Hematopoietic multipotent progenitor cell treated with erythropoietin and hydrocortisone succinate and interleukin-3 and kit ligand, for 4 days (in vitro differentiated cells): ENCODE data around the gene CHAC1.

Experiments used
- DNase-seq: peaks from one replicate; pipeline ENCODE4 v3.0.0-alpha.2; 2015

CHAC1 gene

GRCh38 chr15:40990789-40991188, 37.5 kb downstream of the CHAC1 start:
- DNase-seq = no peak

- DNase-seq = no peak
Observed at GRCh38 chr15:40991355-40991754, 38.1 kb downstream of the CHAC1 start.

DNA sequence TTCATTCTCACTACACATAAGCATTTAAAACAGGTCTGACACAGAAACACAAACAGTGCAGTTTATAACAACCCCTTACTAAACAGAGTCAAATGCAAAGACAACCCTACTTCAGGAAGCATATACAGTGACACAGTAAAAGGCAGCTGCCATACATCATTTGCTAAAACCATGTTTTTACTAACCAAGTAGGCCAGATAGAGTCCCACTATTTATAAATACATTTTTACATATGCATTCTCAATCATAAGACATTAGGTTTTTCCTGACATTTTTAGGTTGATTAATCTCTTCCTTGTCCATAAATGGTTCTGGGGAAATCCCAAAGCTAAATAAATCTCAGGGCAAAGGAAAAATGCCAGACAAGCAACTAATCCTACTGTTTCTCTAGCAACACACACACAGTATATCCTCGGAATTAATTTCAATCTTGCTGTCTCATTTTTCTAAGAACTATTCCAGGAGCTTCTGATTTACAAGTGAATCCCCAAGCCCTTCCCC, 39.0 kb downstream of the CHAC1 start:
- DNase-seq = no peak

DNA sequence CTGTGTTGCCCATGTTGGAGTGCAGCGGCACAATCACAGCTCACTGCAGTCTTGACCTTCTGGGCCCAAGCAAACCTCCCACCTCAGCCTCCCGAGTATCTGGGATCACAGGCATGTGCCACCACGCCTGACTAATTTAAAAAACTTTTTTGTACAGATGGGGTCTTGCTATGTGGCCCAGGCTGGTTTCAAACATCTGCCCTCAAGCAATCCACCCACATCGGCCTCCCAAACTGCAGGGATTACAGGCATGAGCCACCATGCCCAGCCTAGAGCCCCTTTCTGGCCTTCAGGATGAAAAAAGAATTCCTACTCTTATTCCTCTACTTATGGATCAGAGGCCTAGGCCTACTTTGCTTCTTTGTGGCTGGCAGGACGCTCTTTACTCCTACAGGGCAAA, 39.6 kb downstream of the CHAC1 start:
- no peak for DNase-seq

DNA sequence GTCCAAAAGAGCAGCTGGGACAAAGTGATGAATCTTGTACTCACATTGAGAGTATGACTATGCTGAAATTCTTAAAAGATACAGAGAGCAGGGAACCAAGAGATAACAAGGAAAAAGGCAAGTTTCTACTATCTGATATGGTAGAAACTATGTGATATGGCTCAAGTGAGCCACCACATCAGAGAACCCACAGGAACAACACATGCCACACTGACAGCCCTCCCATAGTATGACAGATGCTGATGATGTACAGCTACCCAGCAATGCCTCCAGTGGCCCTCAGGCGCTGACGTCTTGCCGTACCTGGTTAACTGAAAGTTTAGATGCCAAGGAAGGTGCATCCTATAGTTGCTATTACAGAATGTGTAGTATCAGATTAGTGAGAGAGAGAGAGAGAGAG, 42.4 kb downstream of the CHAC1 start:
- DNase-seq = peak; percentile 58

GRCh38 chr15:40999190-40999589, 45.9 kb downstream of the CHAC1 start:
- DNase-seq = no peak

- DNase-seq = no peak
Observed at GRCh38 chr15:41001524-41002214, 48.4 kb downstream of the CHAC1 start.

- no peak for DNase-seq
Observed at GRCh38 chr15:41004490-41004889, 51.2 kb downstream of the CHAC1 start.
